Stimulated activated CD8-positive, alpha-beta memory T cell treated with anti-CD3 and anti-CD28 coated beads, Interleukin-15, amount 100 ng/mL, for 1 hour (primary cell): ENCODE results near the gene ROGDI.

Experiments used
- DNase-seq: peaks from one replicate; pipeline ENCODE4 v3.0.0-alpha.2; 2020; ENCODE audit warnings: low read depth

The ROGDI gene

GRCh38 chr16:4766875-4767628 is 35.4 kb downstream of the ROGDI start, which contains the start of gene ZNF500:
Gene ZNF500 (minus strand): TSS chr16:4767162. CDS start chr16:4765978, 1,184 bp downstream.
- peak; percentile 96 for DNase-seq

GRCh38 chr16:4765511-4766474 is 36.6 kb downstream of the ROGDI start:
- DNase-seq, result no peak

GRCh38 chr16:4763791-4764190 is 38.6 kb downstream of the ROGDI start:
- DNase-seq, result no peak

GRCh38 chr16:4762205-4762604 is 40.2 kb downstream of the ROGDI start:
- no peak for DNase-seq

- no peak for DNase-seq
Measured at GRCh38 chr16:4760221-4760910, 42.1 kb downstream of the ROGDI start.

- DNase-seq, result no peak
Measured at GRCh38 chr16:4755687-4756086, 46.7 kb downstream of the ROGDI start.

GRCh38 chr16:4754865-4755264 is 47.6 kb downstream of the ROGDI start:
- no peak for DNase-seq

- no peak for DNase-seq
Measured at GRCh38 chr16:4753227-4753626, 49.2 kb downstream of the ROGDI start.

- no peak for DNase-seq
Measured at GRCh38 chr16:4752351-4753100, 49.9 kb downstream of the ROGDI start.

GRCh38 chr16:4750896-4751295 is 51.5 kb downstream of the ROGDI start:
- DNase-seq, result no peak

GRCh38 chr16:4749700-4750257 is 52.7 kb downstream of the ROGDI start:
- DNase-seq, result no peak

- DNase-seq, result no peak
Measured at GRCh38 chr16:4748682-4749411, 53.6 kb downstream of the ROGDI start.

GRCh38 chr16:4747906-4748681 is 54.3 kb downstream of the ROGDI start:
- no peak for DNase-seq

- DNase-seq, result no peak
Measured at GRCh38 chr16:4746991-4747574, 55.4 kb downstream of the ROGDI start.
